ENCODE results near the gene NF1.

The NF1 gene

DNA sequence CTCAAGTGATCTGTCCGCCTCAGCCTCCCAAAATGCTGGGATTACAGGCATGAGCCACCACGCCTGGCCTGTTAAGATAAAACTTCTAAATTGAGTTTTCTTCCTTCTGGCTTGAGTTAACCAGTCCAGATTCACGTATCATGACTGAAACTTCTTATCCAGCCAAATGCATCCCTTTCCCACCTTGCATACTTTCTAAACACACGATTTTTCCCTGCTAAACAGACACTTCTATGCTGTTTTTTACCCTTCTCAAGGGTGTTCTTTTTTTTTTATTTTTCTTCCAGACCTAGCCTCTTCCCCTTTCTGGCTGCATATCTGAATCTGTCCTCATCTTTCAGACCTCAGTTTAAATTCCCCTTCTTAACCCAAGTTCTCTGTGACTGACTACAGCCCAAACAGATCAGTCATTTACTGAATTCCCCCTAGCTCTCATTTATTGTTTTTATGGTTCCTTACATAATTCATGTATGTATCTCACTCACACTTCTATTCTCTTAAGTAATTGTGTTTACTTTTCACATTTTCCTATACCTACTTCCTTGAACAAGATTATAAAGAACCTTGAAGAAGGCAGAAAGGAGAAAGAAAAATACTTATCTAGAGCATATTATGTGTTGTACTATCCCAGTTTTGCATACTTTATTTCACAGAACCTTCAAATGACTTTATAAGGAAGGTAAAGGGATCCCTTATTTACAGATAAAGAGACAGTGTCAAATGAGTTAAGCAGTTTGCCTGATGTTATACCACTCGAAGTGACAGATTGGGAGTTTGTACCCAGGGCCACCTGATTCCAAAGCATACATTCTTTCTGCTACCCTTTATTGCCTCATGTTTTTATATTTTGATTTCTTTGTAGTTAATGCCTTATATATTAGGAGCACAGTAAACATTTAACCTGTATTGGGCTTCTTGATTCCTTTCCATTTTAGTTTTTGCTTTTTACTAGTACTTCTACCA lies 213.9 kb downstream of the NF1 start:
- no peak overlapping the region for H2BK5ac ChIP-seq (ENCODE audit: low read length)
- H2BK12ac ChIP-seq (ENCODE audit: low read length), result no peak overlapping the region
- H4K8ac ChIP-seq (ENCODE audit: low read depth, low read length), result no peak overlapping the region
- H3K18ac ChIP-seq (ENCODE audit: low read length), result no peak overlapping the region
- no peak overlapping the region for H4K91ac ChIP-seq (ENCODE audit: low read depth, low read length, poor library complexity)
- WGBS, 2 donors (ENCODE audit: extremely low coverage in 2 of 2, insufficient read length in 2 of 2, insufficient replicate concordance in 1 of 2), result no CpG with 5 or more reads among the region's 5 CpGs
- no peak overlapping the region for H3K4ac ChIP-seq (ENCODE audit: low read length)
- no peaks in the 10 kb centered on the region for H3K27me3 ChIP-seq (ENCODE audit: control insufficient read depth in 3 of 3, insufficient read depth in 3 of 3, low read depth in 1 of 3, low read length in 3 of 3)
- no peak overlapping the region for H2AK5ac ChIP-seq (ENCODE audit: low read depth, low read length)
- H3K4me3 ChIP-seq (ENCODE audit: low read length in 2 of 2), result no peak overlapping the region
- H3K23ac ChIP-seq (ENCODE audit: low read depth, low read length, poor library complexity), result no peak overlapping the region
- peaks cover 3% of the 10 kb centered on the region in 2 donors for H3K36me3 ChIP-seq (replicated peaks in 1 of 2; ENCODE audit: control insufficient read depth in 2 of 2, insufficient read depth in 2 of 2, low read length in 2 of 2)
- H3K4me2 ChIP-seq (ENCODE audit: insufficient read depth, low read length, poor library complexity, severe bottlenecking), result no peak overlapping the region
- no peak overlapping the region for H3K14ac ChIP-seq (ENCODE audit: low read length)
- no peak overlapping the region for H3K9ac ChIP-seq (ENCODE audit: low read depth, low read length, poor library complexity)
- no peak overlapping the region for H2BK120ac ChIP-seq (ENCODE audit: low read depth, low read length)
- H2BK15ac ChIP-seq (ENCODE audit: low read length), result no peak overlapping the region
- no peaks in the 10 kb centered on the region for H3K9me3 ChIP-seq (replicated peaks in 1 of 2; ENCODE audit: control insufficient read depth in 2 of 2, insufficient read depth in 1 of 2, low read depth in 1 of 2, low read length in 2 of 2)
- H3K79me1 ChIP-seq (ENCODE audit: low read depth, low read length), result no peaks in the 10 kb centered on the region
- H2AFZ ChIP-seq (ENCODE audit: low read length), result no peak overlapping the region
- no peak for DNase-seq (ENCODE audit: low spot score)
- no peaks in the 10 kb centered on the region for H3K4me1 ChIP-seq (ENCODE audit: control insufficient read depth in 2 of 2, insufficient read depth in 1 of 2, low read depth in 1 of 2, low read length in 2 of 2)
- no peak overlapping the region for H3K27ac ChIP-seq (replicated peaks; ENCODE audit: low read length)

DNA sequence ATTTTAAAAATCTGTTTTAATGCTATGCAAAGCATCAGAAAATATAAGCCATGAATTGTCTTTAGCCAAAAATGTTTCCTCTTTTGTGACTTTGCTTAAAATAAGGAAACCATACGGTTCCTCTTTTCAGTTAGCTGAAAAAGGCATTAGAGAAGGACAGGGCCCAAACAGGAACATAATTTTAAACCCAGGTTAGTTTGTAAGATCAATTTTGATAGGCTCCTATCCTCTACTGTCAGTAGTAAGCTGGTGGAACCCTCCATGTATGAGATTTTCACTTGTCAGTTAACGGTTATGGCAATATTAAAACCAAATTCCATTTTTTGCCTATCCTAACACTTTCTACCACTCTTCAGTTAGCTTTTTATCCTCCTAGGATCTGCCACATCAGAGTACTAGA lies 214.8 kb downstream of the NF1 start:
- Histone ChIP-seq H3K14ac (ENCODE audit: low read length) (no peak overlapping the region), H4K91ac (ENCODE audit: low read depth, low read length, poor library complexity) (no peak overlapping the region), H3K36me3 (replicated peaks in 1 of 2; ENCODE audit: control insufficient read depth in 2 of 2, insufficient read depth in 2 of 2, low read length in 2 of 2) (peaks cover 3% of the 10 kb centered on the region in 2 donors), H3K23ac (ENCODE audit: low read depth, low read length, poor library complexity) (no peak overlapping the region), H3K9ac (ENCODE audit: low read depth, low read length, poor library complexity) (no peak overlapping the region), H2BK5ac (ENCODE audit: low read length) (no peak overlapping the region), H3K4me2 (ENCODE audit: insufficient read depth, low read length, poor library complexity, severe bottlenecking) (no peak overlapping the region), H3K18ac (ENCODE audit: low read length) (no peak overlapping the region), H2AK5ac (ENCODE audit: low read depth, low read length) (no peak overlapping the region), H3K27me3 (ENCODE audit: control insufficient read depth in 3 of 3, insufficient read depth in 3 of 3, low read depth in 1 of 3, low read length in 3 of 3) (no peaks in the 10 kb centered on the region), H2BK15ac (ENCODE audit: low read length) (no peak overlapping the region), H3K27ac (replicated peaks; ENCODE audit: low read length) (no peak overlapping the region), H2BK12ac (ENCODE audit: low read length) (no peak overlapping the region), H3K9me3 (replicated peaks in 1 of 2; ENCODE audit: control insufficient read depth in 2 of 2, insufficient read depth in 1 of 2, low read depth in 1 of 2, low read length in 2 of 2) (no peaks in the 10 kb centered on the region), H3K79me1 (ENCODE audit: low read depth, low read length) (no peaks in the 10 kb centered on the region), H3K4me3 (ENCODE audit: low read length in 2 of 2) (no peak overlapping the region), H4K8ac (ENCODE audit: low read depth, low read length) (no peak overlapping the region), H3K4ac (ENCODE audit: low read length) (no peak overlapping the region), H3K4me1 (ENCODE audit: control insufficient read depth in 2 of 2, insufficient read depth in 1 of 2, low read depth in 1 of 2, low read length in 2 of 2) (no peaks in the 10 kb centered on the region), H2AFZ (ENCODE audit: low read length) (no peak overlapping the region), H2BK120ac (ENCODE audit: low read depth, low read length) (no peak overlapping the region)
- no peak for DNase-seq (ENCODE audit: low spot score)
- no CpG with 5 or more reads among the region's 2 CpGs for WGBS, 2 donors (ENCODE audit: extremely low coverage in 2 of 2, insufficient read length in 2 of 2, insufficient replicate concordance in 1 of 2)

DNA sequence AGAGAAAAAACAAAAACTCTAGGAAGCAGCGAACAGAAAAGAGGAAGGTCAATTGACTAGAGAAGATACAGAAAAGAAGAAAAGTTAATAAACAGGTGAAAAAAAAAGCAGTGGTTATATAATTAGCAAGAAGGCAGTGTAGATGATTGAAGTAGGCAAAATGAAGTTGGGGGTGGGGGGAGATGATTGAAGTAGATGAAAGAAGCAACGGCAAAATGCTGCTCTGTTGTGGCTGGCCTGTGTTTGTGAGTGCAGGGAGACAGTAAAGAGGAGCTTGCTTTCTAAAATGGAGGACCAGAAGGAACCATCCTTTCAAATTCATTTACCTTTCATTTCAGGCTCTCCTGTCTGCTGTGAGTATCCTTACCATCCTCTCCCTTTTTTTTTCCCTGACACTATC lies 215.5 kb downstream of the NF1 start:
- Histone ChIP-seq H4K91ac (ENCODE audit: low read depth, low read length, poor library complexity) (no peak overlapping the region), H3K4me2 (ENCODE audit: insufficient read depth, low read length, poor library complexity, severe bottlenecking) (no peak overlapping the region), H3K14ac (ENCODE audit: low read length) (no peak overlapping the region), H3K27me3 (ENCODE audit: control insufficient read depth in 3 of 3, insufficient read depth in 3 of 3, low read depth in 1 of 3, low read length in 3 of 3) (no peaks in the 10 kb centered on the region), H3K18ac (ENCODE audit: low read length) (no peak overlapping the region), H3K4me1 (ENCODE audit: control insufficient read depth in 2 of 2, insufficient read depth in 1 of 2, low read depth in 1 of 2, low read length in 2 of 2) (no peaks in the 10 kb centered on the region), H2BK120ac (ENCODE audit: low read depth, low read length) (no peak overlapping the region), H2BK15ac (ENCODE audit: low read length) (no peak overlapping the region), H3K23ac (ENCODE audit: low read depth, low read length, poor library complexity) (no peak overlapping the region), H3K4ac (ENCODE audit: low read length) (no peak overlapping the region), H2BK5ac (ENCODE audit: low read length) (no peak overlapping the region), H3K79me1 (ENCODE audit: low read depth, low read length) (no peaks in the 10 kb centered on the region), H2AK5ac (ENCODE audit: low read depth, low read length) (no peak overlapping the region), H3K9ac (ENCODE audit: low read depth, low read length, poor library complexity) (no peak overlapping the region), H3K36me3 (replicated peaks in 1 of 2; ENCODE audit: control insufficient read depth in 2 of 2, insufficient read depth in 2 of 2, low read length in 2 of 2) (peaks cover 0 to under 1% of the 10 kb centered on the region in 2 donors), H3K4me3 (ENCODE audit: low read length in 2 of 2) (no peak overlapping the region), H2BK12ac (ENCODE audit: low read length) (no peak overlapping the region), H4K8ac (ENCODE audit: low read depth, low read length) (no peak overlapping the region), H2AFZ (ENCODE audit: low read length) (no peak overlapping the region), H3K27ac (replicated peaks; ENCODE audit: low read length) (no peak overlapping the region), H3K9me3 (replicated peaks in 1 of 2; ENCODE audit: control insufficient read depth in 2 of 2, insufficient read depth in 1 of 2, low read depth in 1 of 2, low read length in 2 of 2) (no peaks in the 10 kb centered on the region)
- no peak for DNase-seq (ENCODE audit: low spot score)
- no CpG with 5 or more reads among the region's 2 CpGs for WGBS, 2 donors (ENCODE audit: extremely low coverage in 2 of 2, insufficient read length in 2 of 2, insufficient replicate concordance in 1 of 2)

DNA sequence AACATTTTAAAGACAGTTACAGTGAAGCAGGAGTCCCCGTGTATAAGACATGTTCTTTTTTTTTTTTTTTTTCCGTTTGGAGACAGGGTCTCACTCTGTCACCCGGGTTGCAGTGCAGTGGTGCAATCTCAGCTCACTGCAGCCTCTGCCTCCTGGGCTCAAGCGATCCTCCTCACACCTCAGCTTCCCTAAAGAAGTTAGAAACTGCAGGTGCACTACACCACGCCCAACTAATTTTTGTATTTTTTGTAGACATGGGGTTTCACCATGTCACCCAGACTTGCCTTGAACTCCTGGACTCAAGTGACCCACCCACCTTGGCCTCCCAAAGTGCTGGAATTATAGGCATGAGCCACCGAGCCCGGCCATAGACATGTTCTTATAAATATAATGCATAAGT lies 216.1 kb downstream of the NF1 start:
- Histone ChIP-seq H3K9me3 (replicated peaks in 1 of 2; ENCODE audit: control insufficient read depth in 2 of 2, insufficient read depth in 1 of 2, low read depth in 1 of 2, low read length in 2 of 2) (no peaks in the 10 kb centered on the region), H4K91ac (ENCODE audit: low read depth, low read length, poor library complexity) (no peak overlapping the region), H3K4me3 (ENCODE audit: low read length in 2 of 2) (no peak overlapping the region), H3K27me3 (ENCODE audit: control insufficient read depth in 3 of 3, insufficient read depth in 3 of 3, low read depth in 1 of 3, low read length in 3 of 3) (no peaks in the 10 kb centered on the region), H3K9ac (ENCODE audit: low read depth, low read length, poor library complexity) (no peak overlapping the region), H2AK5ac (ENCODE audit: low read depth, low read length) (no peak overlapping the region), H3K4ac (ENCODE audit: low read length) (no peak overlapping the region), H3K4me2 (ENCODE audit: insufficient read depth, low read length, poor library complexity, severe bottlenecking) (no peak overlapping the region), H3K36me3 (replicated peaks in 1 of 2; ENCODE audit: control insufficient read depth in 2 of 2, insufficient read depth in 2 of 2, low read length in 2 of 2) (no peaks in the 10 kb centered on the region), H3K14ac (ENCODE audit: low read length) (no peak overlapping the region), H3K23ac (ENCODE audit: low read depth, low read length, poor library complexity) (no peak overlapping the region), H4K8ac (ENCODE audit: low read depth, low read length) (no peak overlapping the region), H3K4me1 (ENCODE audit: control insufficient read depth in 2 of 2, insufficient read depth in 1 of 2, low read depth in 1 of 2, low read length in 2 of 2) (no peaks in the 10 kb centered on the region), H3K79me1 (ENCODE audit: low read depth, low read length) (no peaks in the 10 kb centered on the region), H2BK15ac (ENCODE audit: low read length) (no peak overlapping the region), H3K27ac (replicated peaks; ENCODE audit: low read length) (no peak overlapping the region), H2AFZ (ENCODE audit: low read length) (no peak overlapping the region), H2BK12ac (ENCODE audit: low read length) (no peak overlapping the region), H3K18ac (ENCODE audit: low read length) (no peak overlapping the region), H2BK120ac (ENCODE audit: low read depth, low read length) (no peak overlapping the region), H2BK5ac (ENCODE audit: low read length) (no peak overlapping the region)
- DNase-seq (ENCODE audit: low spot score), result no peak
- no CpG with 5 or more reads among the region's 7 CpGs for WGBS, 2 donors (ENCODE audit: extremely low coverage in 2 of 2, insufficient read length in 2 of 2, insufficient replicate concordance in 1 of 2)
